Hepatocyte (in vitro differentiated cells): Measurements from ENCODE around the gene PLCD1. TPM values are rescaled to one million over a fixed set of nuclear protein-coding genes. Genes with fewer than 3 reads are reported as not detected.

Experiments used
- DNase-seq: peaks from one replicate; pipeline ENCODE4 v3.0.0-alpha.2; 2016; ENCODE audit warnings: low spot score
- H2AFZ ChIP-seq: fragments of 200-600 bp; sonication (generic); 2 replicates; pipeline ENCODE4 v1.6.0; 2016; ENCODE audit warnings: antibody characterized with exemption, mild to moderate bottlenecking
- H3K27ac ChIP-seq: fragments of 200-600 bp; sonication (generic); 2 replicates; pipeline ENCODE4 v1.5.1; 2016; ENCODE audit warnings: mild to moderate bottlenecking
- H3K27me3 ChIP-seq: fragments of 200-600 bp; sonication (generic); 2 replicates; pipeline ENCODE4 v1.6.1; 2016
- H3K36me3 ChIP-seq: fragments of 200-600 bp; sonication (generic); replicated peaks from 2 replicates; pipeline ENCODE4 v1.5.1; 2016; ENCODE audit warnings: low read depth; ENCODE audit not compliant: insufficient read depth
- H3K4me1 ChIP-seq: fragments of 200-600 bp; sonication (generic); 2 replicates; pipeline ENCODE4 v1.5.1; 2016; ENCODE audit warnings: mild to moderate bottlenecking, moderate library complexity; ENCODE audit not compliant: insufficient read depth
- H3K4me2 ChIP-seq: fragments of 200-600 bp; sonication (generic); 2 replicates; pipeline ENCODE4 v1.6.0; 2016
- H3K4me3 ChIP-seq: fragments of 200-600 bp; sonication (generic); 2 replicates; pipeline ENCODE4 v1.5.1; 2016; ENCODE audit warnings: mild to moderate bottlenecking
- H3K79me2 ChIP-seq: fragments of 200-600 bp; sonication (generic); 2 replicates; pipeline ENCODE4 v1.6.0; 2017; ENCODE audit warnings: mild to moderate bottlenecking
- H3K9me2 ChIP-seq: fragments of 200-600 bp; sonication (generic); replicated peaks from 2 replicates; pipeline ENCODE4 v1.6.0; 2017; ENCODE audit warnings: mild to moderate bottlenecking; ENCODE audit not compliant: insufficient read depth
- H3K9me3 ChIP-seq: fragments of 200-600 bp; sonication (generic); 2 replicates; pipeline ENCODE4 v1.5.1; 2016; ENCODE audit warnings: low read depth, mild to moderate bottlenecking
- H4K20me1 ChIP-seq: fragments of 200-600 bp; sonication (generic); 2 replicates; pipeline ENCODE4 v1.6.0; 2016; ENCODE audit warnings: mild to moderate bottlenecking; ENCODE audit not compliant: insufficient read depth, poor library complexity, severe bottlenecking
- EZH2 ChIP-seq: fragments of 200-600 bp; sonication (generic); IDR thresholded peaks from 2 replicates; pipeline ENCODE4 v1.6.1; 2016; ENCODE audit warnings: antibody characterized with exemption, mild to moderate bottlenecking, borderline replicate concordance
- EZH2phosphoT487 ChIP-seq: fragments of 200-600 bp; sonication (generic); IDR thresholded peaks from one replicate; pipeline ENCODE4 v1.6.1; 2018; ENCODE audit warnings: antibody characterized with exemption, mild to moderate bottlenecking, low read depth, moderate library complexity; ENCODE audit not compliant: unreplicated experiment, severe bottlenecking
- WGBS: methylation state at CpG from one replicate; pipeline ENCODE4 v1.1.6; 2016; ENCODE audit warnings: low lambda C conversion rate; ENCODE audit errors: missing lambda C conversion rate; 5-methylcytosine and 5-hydroxymethylcytosine counted together
- polyA plus RNA-seq: library from polyadenylated mRNA; unstranded; fragments of >200 nt; fragmentation: Nextera tagmentation; extraction: Ambion mirVana; gene quantifications from 2 replicates; pipeline ENCODE4 v1.2.1, GENCODE V29; 2016
- total RNA-seq: library from RNA; depleted of rRNA; stranded (reverse); fragments of >200 nt; gene quantifications from 2 replicates; pipeline ENCODE4 v1.2.3, GENCODE V29; 2014
- TF ChIP-seq, protein P1 (sequence below): fragments of 200-600 bp; sonication (generic); IDR thresholded peaks from 2 replicates; pipeline ENCODE4 v1.5.1; 2016; ENCODE audit warnings: antibody characterized with exemption, mild to moderate bottlenecking; ENCODE audit not compliant: poor library complexity

Gene PLCD1
- total and polyA plus RNA-seq, 2 experiments from 2014 or later = 21.7 to 22.6 TPM

DNA sequence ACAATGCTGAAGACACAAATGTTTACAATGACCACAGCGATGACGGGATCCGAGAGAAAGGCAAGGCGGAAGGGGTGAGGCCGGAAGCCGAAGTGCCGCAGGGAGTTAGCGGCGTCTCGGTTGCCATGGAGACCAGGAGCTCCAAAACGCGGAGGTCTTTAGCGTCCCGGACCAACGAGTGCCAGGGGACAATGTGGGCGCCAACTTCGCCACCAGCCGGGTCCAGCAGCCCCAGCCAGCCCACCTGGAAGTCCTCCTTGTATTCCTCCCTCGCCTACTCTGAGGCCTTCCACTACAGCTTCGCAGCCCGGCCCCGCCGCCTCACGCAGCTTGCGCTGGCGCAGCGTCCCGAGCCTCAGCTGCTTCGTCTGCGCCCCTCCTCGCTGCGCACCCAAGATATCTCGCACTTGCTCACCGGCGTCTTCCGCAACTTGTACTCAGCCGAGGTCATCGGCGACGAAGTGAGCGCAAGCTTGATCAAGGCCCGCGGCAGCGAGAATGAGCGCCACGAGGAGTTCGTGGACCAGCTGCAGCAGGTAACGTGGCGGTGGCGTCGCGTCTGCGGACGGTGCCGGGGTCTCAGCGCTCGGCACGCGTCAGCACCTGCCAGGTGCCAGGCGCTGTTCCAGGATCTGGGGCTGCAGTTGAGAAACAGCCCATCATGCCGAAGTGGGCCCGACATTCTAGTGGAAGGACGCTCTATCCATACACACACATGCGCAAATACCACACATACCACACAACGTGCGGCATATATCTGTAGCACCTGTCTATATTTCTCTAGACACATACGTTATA is 9.9 kb upstream of the PLCD1 start, which contains the start of gene DLEC1:
DLEC1 (plus strand) TSS at position 108 of the 798 bp plus-strand sequence; CDS start at position 126, 18 bp downstream.
- no peak within 1 kb of the TSS for H3K27ac ChIP-seq
- no peaks in the 10 kb centered on the region for H3K79me2 ChIP-seq
- no peaks in the 10 kb centered on the region for H4K20me1 ChIP-seq
- TF ChIP-seq EZH2 (no peak), EZH2phosphoT487 (no peak)
- TF ChIP-seq, protein P1, sequence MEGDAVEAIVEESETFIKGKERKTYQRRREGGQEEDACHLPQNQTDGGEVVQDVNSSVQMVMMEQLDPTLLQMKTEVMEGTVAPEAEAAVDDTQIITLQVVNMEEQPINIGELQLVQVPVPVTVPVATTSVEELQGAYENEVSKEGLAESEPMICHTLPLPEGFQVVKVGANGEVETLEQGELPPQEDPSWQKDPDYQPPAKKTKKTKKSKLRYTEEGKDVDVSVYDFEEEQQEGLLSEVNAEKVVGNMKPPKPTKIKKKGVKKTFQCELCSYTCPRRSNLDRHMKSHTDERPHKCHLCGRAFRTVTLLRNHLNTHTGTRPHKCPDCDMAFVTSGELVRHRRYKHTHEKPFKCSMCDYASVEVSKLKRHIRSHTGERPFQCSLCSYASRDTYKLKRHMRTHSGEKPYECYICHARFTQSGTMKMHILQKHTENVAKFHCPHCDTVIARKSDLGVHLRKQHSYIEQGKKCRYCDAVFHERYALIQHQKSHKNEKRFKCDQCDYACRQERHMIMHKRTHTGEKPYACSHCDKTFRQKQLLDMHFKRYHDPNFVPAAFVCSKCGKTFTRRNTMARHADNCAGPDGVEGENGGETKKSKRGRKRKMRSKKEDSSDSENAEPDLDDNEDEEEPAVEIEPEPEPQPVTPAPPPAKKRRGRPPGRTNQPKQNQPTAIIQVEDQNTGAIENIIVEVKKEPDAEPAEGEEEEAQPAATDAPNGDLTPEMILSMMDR = no peak
- WGBS = 5% methylated on average over 65 of the region's 67 CpGs
- H3K4me3 ChIP-seq = peak within 1 kb of the TSS; percentile 21
- H3K27me3 ChIP-seq = peaks cover 4% of the 10 kb centered on the region
- H3K36me3 ChIP-seq = no peaks in the 10 kb centered on the region
- H3K4me1 ChIP-seq = peaks cover 9% of the 10 kb centered on the region
- H3K4me2 ChIP-seq = peak within 1 kb of the TSS; percentile 95
- peak; percentile 77 for DNase-seq
- no peaks in the 10 kb centered on the region for H3K9me3 ChIP-seq
- peak within 1 kb of the TSS; percentile 87 for H2AFZ ChIP-seq
- no peaks in the 10 kb centered on the region for H3K9me2 ChIP-seq

DNA sequence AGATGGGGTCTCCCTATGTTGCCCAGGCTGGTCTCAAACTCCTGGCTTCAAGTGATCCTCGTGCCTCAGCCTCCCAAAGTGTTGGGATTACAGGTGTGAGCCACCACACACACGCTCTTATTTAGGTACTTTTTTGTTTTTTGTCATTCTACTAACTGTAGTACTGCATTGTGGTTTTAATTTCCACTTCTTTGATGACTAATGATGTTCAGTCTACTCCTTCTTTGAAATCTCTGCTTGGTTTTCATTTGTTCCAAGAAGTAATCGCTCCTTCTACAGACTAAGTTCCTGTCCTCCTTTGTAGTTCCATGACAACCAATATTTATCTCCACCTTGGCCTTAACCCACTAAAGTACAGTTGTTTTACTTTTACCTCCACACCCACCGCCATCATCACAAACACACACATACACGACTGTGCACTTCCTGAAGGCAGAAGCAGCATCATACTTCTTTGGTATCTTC is 9.0 kb upstream of the PLCD1 start:
- DNase-seq = no peak
- Histone ChIP-seq H3K4me1 (peaks cover 9% of the 10 kb centered on the region), H3K27me3 (peaks cover 4% of the 10 kb centered on the region), H3K36me3 (no peaks in the 10 kb centered on the region), H3K4me2 (peak overlapping the region; percentile 95), H3K9me2 (no peaks in the 10 kb centered on the region), H3K4me3 (no peak overlapping the region), H3K27ac (no peak overlapping the region), H4K20me1 (no peaks in the 10 kb centered on the region), H3K79me2 (no peaks in the 10 kb centered on the region), H3K9me3 (no peaks in the 10 kb centered on the region), H2AFZ (peak overlapping the region; percentile 87)
- WGBS = 90% methylated on average over 5 of the region's 5 CpGs
- TF ChIP-seq, protein P1 = no peak
- no peak for TF ChIP-seq EZH2
- TF ChIP-seq EZH2phosphoT487 = no peak

DNA sequence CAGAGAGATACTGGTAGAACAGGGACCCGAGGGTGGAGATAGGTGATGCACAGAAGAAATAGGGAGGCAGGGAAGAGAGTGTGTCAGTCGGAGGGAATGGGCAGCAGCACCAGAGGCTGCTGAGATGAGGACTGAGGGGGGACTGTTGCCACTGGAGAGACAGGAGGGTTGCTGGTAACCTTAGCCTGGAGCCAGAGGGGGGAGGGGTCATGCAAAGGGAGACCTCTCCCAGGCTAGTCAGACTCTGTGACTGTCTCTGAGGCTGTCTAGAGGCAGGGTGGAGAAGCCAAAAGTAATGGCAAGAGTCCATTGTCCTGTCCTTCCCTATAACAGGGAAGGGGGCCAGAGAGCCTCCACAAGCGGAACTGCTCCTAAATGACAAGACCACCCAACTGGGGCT is 7.5 kb upstream of the PLCD1 start:
- DNase-seq = no peak

More for the DNA sequence above, 7.5 kb upstream of the PLCD1 start:
- Histone ChIP-seq H3K4me3 (no peak overlapping the region), H3K79me2 (no peaks in the 10 kb centered on the region), H3K36me3 (no peaks in the 10 kb centered on the region), H3K4me1 (peaks cover 9% of the 10 kb centered on the region), H4K20me1 (no peaks in the 10 kb centered on the region), H3K9me3 (no peaks in the 10 kb centered on the region), H3K27me3 (peaks cover 4% of the 10 kb centered on the region), H3K4me2 (no peak overlapping the region), H2AFZ (no peak overlapping the region), H3K27ac (no peak overlapping the region), H3K9me2 (no peaks in the 10 kb centered on the region)
- 88% methylated on average over 3 of the region's 3 CpGs for WGBS
- TF ChIP-seq, protein P1 = no peak
- TF ChIP-seq EZH2 (no peak), EZH2phosphoT487 (no peak)
